Measurements from ENCODE around the gene TRABD. TPM values are rescaled to one million over a fixed set of nuclear protein-coding genes. Genes with fewer than 3 reads are reported as not detected.

Gene TRABD
- total and polyA plus RNA-seq, 7 experiments from 2014 or later = 29.4 to 157 (median 106) TPM

DNA sequence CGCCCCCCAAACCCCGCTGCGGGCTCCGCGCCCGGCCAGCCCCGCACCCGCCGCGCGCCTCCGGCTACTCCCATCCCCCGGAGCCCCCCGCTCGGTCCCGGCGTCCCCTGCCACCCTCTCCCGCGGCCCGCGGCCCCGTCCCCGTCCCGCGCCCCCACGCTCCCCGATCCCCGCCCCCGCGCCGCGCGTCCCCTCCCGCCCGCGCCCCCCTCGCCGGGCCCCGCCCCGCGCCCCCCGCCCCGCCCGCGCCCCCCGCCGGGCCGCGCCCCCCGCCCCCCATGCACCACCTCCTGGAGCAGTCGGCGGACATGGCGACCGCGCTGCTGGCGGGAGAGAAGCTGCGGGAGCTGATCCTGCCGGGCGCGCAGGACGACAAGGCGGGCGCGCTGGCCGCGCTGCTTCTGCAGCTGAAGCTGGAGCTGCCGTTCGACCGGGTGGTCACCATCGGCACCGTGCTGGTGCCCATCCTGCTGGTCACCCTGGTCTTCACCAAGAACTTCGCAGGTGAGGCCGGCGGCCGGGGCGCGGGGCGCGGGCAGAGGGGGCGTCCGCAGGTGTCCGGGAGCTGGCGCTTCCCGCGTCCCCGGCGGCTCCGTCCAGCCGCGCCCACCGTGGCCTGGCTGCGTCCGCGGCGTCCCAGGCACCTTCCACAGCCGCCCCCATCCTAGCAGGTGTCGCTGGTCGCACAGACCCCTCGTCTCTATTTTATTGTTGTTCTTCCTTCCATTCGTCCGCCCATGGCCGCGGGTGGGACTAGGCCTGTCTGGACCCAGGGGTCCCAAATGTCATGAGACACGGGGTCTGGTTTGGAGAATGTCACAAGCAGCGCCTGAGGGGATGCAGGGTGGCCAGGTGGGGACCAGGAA lies 15.0 kb upstream of the TRABD start, which contains the start of gene PANX2:
TSS of gene PANX2 (plus strand) at position 279 of the 866 bp plus-strand sequence. CDS start at position 279, 0 bp downstream.
- Mint-ChIP-seq H3K4me3 (peak within 1 kb of the TSS; percentile 60 to 89 (median 77)), H3K27me3 (peaks cover 20 to 45% (median 35%) of the 10 kb centered on the region in 5 donors), H3K9me3 (no peaks in the 10 kb centered on the region), H3K36me3 (no peaks in the 10 kb centered on the region), H3K4me1 (peaks cover 0 to 6% (median 2%) of the 10 kb centered on the region in 7 donors), H3K27ac (peak within 1 kb of the TSS in 1 of 9 donors; percentile 5)
- ATAC-seq = no peak
- Histone ChIP-seq H3K27ac (ENCODE audit: low read depth, low read length) (no peak within 1 kb of the TSS), H3K4me3 (ENCODE audit: low read length) (no peak within 1 kb of the TSS), H3K27me3 (ENCODE audit: control insufficient read depth in 2 of 2, insufficient read depth in 2 of 2, low read length in 2 of 2) (peaks cover 0 to 4% of the 10 kb centered on the region in 2 donors), H3K9me3 (ENCODE audit: control insufficient read depth in 2 of 3, low read length in 3 of 3) (no peaks in the 10 kb centered on the region), H3K36me3 (ENCODE audit: control insufficient read depth in 2 of 3, insufficient read depth in 3 of 3, low read length in 3 of 3) (no peaks in the 10 kb centered on the region), H3K4me1 (ENCODE audit: control insufficient read depth in 2 of 2, insufficient read depth in 2 of 2, low read length in 2 of 2) (no peaks in the 10 kb centered on the region)
- intact Hi-C loops (cut with micrococcal nuclease) = loop anchor here (2.0 to 10.0 kb wide), 2 partner anchors 20 to 176 kb away; no protein-coding TSS in a partner anchor
- ChIA-PET POLR2A (interaction anchor here (1.1 kb wide), 1 partner anchor 16 kb away, joined by 3 read pairs; no protein-coding TSS in a partner anchor), CTCF (no interaction called here)
- no peak for DNase-seq

DNA sequence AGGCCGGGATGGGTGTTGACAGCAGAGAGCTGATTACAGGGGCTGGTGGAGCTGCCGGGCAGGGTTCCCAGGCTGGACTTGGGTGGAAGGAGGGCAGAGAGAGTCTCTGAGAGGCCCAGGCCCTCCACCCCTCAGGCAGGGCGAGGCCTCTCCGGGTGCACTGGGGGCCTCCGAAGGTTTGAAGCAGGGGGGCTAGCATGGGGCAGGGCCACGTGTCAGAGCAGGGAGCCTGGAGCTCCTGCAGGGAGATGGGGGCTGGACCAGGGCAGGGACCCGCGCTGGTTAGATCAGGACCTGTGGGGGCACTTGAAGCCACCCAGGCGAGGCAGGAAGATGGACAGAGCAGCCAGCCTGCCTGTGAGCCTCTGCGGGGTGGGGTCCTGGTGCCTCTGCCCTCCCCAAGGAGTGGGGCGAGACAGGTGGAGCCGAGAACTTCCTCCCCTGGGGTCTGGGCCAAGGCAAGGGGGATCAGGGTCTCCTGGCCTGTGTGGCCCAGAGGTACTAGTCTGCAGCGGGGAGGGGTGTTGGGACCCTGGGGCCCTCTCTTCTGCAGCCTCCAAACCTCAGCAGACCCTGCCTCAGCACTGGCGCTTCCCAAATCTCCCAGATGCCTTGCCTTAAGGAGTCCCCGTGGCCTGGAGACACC lies 14.3 kb upstream of the TRABD start:
- Histone ChIP-seq H3K27ac (ENCODE audit: low read depth, low read length) (no peak overlapping the region), H3K9me3 (ENCODE audit: control insufficient read depth in 2 of 3, low read length in 3 of 3) (no peaks in the 10 kb centered on the region), H3K4me3 (ENCODE audit: low read length) (no peak overlapping the region), H3K36me3 (ENCODE audit: control insufficient read depth in 2 of 3, insufficient read depth in 3 of 3, low read length in 3 of 3) (no peaks in the 10 kb centered on the region), H3K4me1 (ENCODE audit: control insufficient read depth in 2 of 2, insufficient read depth in 2 of 2, low read length in 2 of 2) (no peaks in the 10 kb centered on the region), H3K27me3 (ENCODE audit: control insufficient read depth in 2 of 2, insufficient read depth in 2 of 2, low read length in 2 of 2) (peaks cover 0 to 4% of the 10 kb centered on the region in 2 donors)
- peaks cover 0 to 6% (median 2%) of the 10 kb centered on the region in 7 donors for H3K4me1 Mint-ChIP-seq
- intact Hi-C loops (cut with micrococcal nuclease) = loop anchor here (2.0 to 10.0 kb wide), 2 partner anchors 19 to 177 kb away; no protein-coding TSS in a partner anchor
- H3K27ac Mint-ChIP-seq = no peak overlapping the region
- H3K27me3 Mint-ChIP-seq = peaks cover 20 to 45% (median 35%) of the 10 kb centered on the region in 5 donors
- no peak for DNase-seq
- peak overlapping the region; percentile 60 to 83 (median 77) for H3K4me3 Mint-ChIP-seq
- ChIA-PET CTCF (no interaction called here), POLR2A (interaction anchor here (1.1 kb wide), 1 partner anchor 15 kb away, joined by 3 read pairs; no protein-coding TSS in a partner anchor)
- H3K36me3 Mint-ChIP-seq = no peaks in the 10 kb centered on the region
- no peaks in the 10 kb centered on the region for H3K9me3 Mint-ChIP-seq
- no peak for ATAC-seq

DNA sequence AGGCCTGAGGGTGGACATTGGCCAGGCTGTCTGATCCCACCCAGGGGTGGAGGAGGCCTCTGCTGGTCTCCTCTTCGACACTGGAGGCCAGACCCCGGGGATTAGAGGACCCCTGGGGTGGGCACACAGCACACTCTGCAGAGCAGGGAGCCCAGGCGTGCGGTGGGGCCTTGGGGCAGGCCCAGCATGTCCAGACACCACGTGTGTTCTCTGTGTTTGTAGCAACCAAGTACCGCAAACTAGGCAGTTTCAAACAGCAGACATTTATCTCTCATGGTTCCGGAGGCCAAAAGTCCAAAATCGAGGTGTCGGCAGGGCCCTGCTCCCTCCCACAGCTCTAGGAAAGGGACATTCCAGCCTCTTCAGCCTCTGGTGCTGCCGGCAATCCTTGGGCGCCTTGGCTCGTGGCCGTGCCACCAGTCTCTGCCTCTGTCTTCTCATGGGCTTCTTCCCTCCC lies 13.7 kb upstream of the TRABD start:
- H3K4me3 ChIP-seq (ENCODE audit: low read length) = no peak overlapping the region
- ATAC-seq = no peak
- CTCF ChIA-PET = no interaction called here

DNA sequence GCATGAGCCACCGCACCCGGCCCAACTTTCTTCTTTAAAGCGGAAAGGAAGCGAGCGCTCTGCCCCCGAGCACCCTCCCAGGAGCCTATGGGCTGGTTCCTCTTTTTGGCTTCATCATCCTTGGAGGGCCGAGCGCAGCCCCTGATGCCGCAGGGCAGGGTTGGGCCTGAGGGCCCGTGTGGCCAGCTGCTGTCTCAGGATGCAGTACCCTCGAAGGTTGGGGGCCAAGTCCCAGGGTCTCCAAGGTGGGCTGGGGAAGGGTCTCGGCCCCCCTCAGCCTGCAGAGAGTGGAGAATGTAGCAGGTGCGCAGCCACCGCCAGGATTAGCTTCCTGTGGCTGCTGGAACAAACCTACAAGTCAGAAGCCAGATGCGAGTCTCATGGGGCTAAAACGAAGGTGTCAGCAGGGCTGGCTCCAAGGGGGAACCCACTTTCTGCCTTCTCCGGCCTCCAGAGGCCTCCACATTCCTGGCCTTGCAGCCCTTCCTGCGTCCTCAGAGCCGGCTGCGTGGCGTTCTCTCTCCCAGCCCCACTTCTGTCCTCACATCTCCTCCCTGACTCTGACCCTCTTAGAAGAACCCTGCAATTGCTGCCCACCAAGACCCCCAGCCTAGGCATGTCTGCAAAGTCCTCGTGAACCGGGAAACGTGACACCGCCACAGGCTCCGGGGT lies 12.3 kb upstream of the TRABD start:
- intact Hi-C loops (cut with micrococcal nuclease) = loop anchor here in 1 of 2 donors (10.0 kb wide), 1 partner anchor 179 kb away; no protein-coding TSS in a partner anchor
- ChIA-PET POLR2A (no interaction called here), CTCF (no interaction called here)
- ATAC-seq (peak; percentile 51), DNase-seq (peak in 1 of 9 donors; percentile 6)
- Mint-ChIP-seq H3K27ac (no peak overlapping the region), H3K4me1 (peaks cover 0 to 6% (median 3%) of the 10 kb centered on the region in 7 donors), H3K9me3 (peaks cover 0 to 3% (median 0%) of the 10 kb centered on the region in 11 donors), H3K36me3 (no peaks in the 10 kb centered on the region), H3K27me3 (peaks cover 13 to 45% (median 21%) of the 10 kb centered on the region in 5 donors), H3K4me3 (peak overlapping the region in 2 of 10 donors; percentile 38 to 83)
- H3K36me3 ChIP-seq (ENCODE audit: control insufficient read depth in 2 of 3, insufficient read depth in 3 of 3, low read length in 3 of 3) = no peaks in the 10 kb centered on the region
- H3K4me1 ChIP-seq (ENCODE audit: control insufficient read depth in 2 of 2, insufficient read depth in 2 of 2, low read length in 2 of 2) = no peaks in the 10 kb centered on the region
- H3K9me3 ChIP-seq (ENCODE audit: control insufficient read depth in 2 of 3, low read length in 3 of 3) = no peaks in the 10 kb centered on the region
- H3K27me3 ChIP-seq (ENCODE audit: control insufficient read depth in 2 of 2, insufficient read depth in 2 of 2, low read length in 2 of 2) = peaks cover 0 to 4% of the 10 kb centered on the region in 2 donors
- no peak overlapping the region for H3K27ac ChIP-seq (ENCODE audit: low read depth, low read length)
- no peak overlapping the region for H3K4me3 ChIP-seq (ENCODE audit: low read length)

More for the DNA sequence above, 13.7 kb upstream of the TRABD start:
- Histone ChIP-seq H3K36me3 (ENCODE audit: control insufficient read depth in 2 of 3, insufficient read depth in 3 of 3, low read length in 3 of 3) (no peaks in the 10 kb centered on the region), H3K4me1 (ENCODE audit: control insufficient read depth in 2 of 2, insufficient read depth in 2 of 2, low read length in 2 of 2) (no peaks in the 10 kb centered on the region), H3K27ac (ENCODE audit: low read depth, low read length) (no peak overlapping the region), H3K9me3 (ENCODE audit: control insufficient read depth in 2 of 3, low read length in 3 of 3) (no peaks in the 10 kb centered on the region), H3K27me3 (ENCODE audit: control insufficient read depth in 2 of 2, insufficient read depth in 2 of 2, low read length in 2 of 2) (peaks cover 0 to 4% of the 10 kb centered on the region in 2 donors)
- intact Hi-C loops (cut with micrococcal nuclease) = loop anchor here (2.0 to 10.0 kb wide), 2 partner anchors 19 to 177 kb away; no protein-coding TSS in a partner anchor
- peak overlapping the region in 8 of 10 donors; percentile 17 to 83 (median 38) for H3K4me3 Mint-ChIP-seq
- H3K9me3 Mint-ChIP-seq = no peaks in the 10 kb centered on the region
- peak overlapping the region in 1 of 9 donors; percentile 38 for H3K27ac Mint-ChIP-seq
- no peak for DNase-seq
- H3K4me1 Mint-ChIP-seq = peaks cover 0 to 6% (median 2%) of the 10 kb centered on the region in 7 donors
- H3K27me3 Mint-ChIP-seq = peaks cover 20 to 47% (median 32%) of the 10 kb centered on the region in 5 donors
- H3K36me3 Mint-ChIP-seq = no peaks in the 10 kb centered on the region
- POLR2A ChIA-PET = no interaction called here

DNA sequence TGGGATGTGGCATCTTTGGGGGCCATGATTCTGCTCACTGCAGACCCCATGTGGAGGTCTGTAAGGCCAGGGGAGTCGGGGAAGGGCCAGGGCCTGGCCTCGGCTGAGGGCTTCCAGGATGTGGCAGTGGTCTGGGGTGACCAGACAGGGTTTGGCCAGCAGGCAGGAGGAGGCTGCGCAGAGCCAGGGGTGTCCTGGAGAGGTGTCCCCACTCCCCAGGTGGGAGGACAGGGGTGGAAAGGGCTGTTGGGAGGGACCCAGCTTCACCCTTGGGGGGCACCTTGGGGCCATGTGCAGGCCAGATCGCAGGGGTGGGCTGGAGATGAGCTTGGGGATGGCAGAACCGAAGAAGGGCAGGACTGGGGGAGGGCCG lies 11.7 kb upstream of the TRABD start:
- H3K4me1 Mint-ChIP-seq = peaks cover 0 to 4% (median 3%) of the 10 kb centered on the region in 7 donors
- H3K9me3 Mint-ChIP-seq = peaks cover 0 to 3% (median 0%) of the 10 kb centered on the region in 11 donors
- H3K27ac Mint-ChIP-seq = no peak overlapping the region
- H3K4me3 Mint-ChIP-seq = peak overlapping the region in 2 of 10 donors; percentile 8 to 38
- intact Hi-C loops (cut with micrococcal nuclease) = loop anchor here in 1 of 2 donors (10.0 kb wide), 1 partner anchor 179 kb away; no protein-coding TSS in a partner anchor
- DNase-seq (no peak), ATAC-seq (no peak)
- CTCF ChIA-PET = no interaction called here
- Histone ChIP-seq H3K27me3 (ENCODE audit: control insufficient read depth in 2 of 2, insufficient read depth in 2 of 2, low read length in 2 of 2) (peaks cover 0 to 4% of the 10 kb centered on the region in 2 donors), H3K36me3 (ENCODE audit: control insufficient read depth in 2 of 3, insufficient read depth in 3 of 3, low read length in 3 of 3) (no peaks in the 10 kb centered on the region), H3K4me3 (ENCODE audit: low read length) (no peak overlapping the region), H3K9me3 (ENCODE audit: control insufficient read depth in 2 of 3, low read length in 3 of 3) (no peaks in the 10 kb centered on the region), H3K4me1 (ENCODE audit: control insufficient read depth in 2 of 2, insufficient read depth in 2 of 2, low read length in 2 of 2) (no peaks in the 10 kb centered on the region), H3K27ac (ENCODE audit: low read depth, low read length) (no peak overlapping the region)
- peaks cover 8 to 40% (median 16%) of the 10 kb centered on the region in 5 donors for H3K27me3 Mint-ChIP-seq
- POLR2A ChIA-PET = no interaction called here
- no peaks in the 10 kb centered on the region for H3K36me3 Mint-ChIP-seq
